AG04450 (cell line): ENCODE data around the gene SH3PXD2A. TPM values are rescaled to one million over a fixed set of nuclear protein-coding genes. Genes with fewer than 3 reads are reported as not detected.

Experiments used
- CTCF ChIA-PET: fragments of 300-600, 350-600 bp; formaldehyde crosslinking; extraction: SDS; loops from one replicate; lab custom pipeline; 2022; ENCODE audit warnings: antibody characterized with exemption, inconsistent platforms; lab: Charles Lee
- POLR2A ChIA-PET: fragments of 350-600 bp; formaldehyde crosslinking; extraction: SDS; loops from one replicate; lab custom pipeline; 2021; ENCODE audit warnings: antibody characterized with exemption, inconsistent platforms; lab: Yijun Ruan, JAX
- DNase-seq: peaks from one replicate; pipeline ENCODE4 v3.0.0-alpha.2; 2011; ENCODE audit warnings: low read depth, low spot score
- H3K27ac ChIP-seq: one replicate; pipeline ENCODE4 v1.5.1; 2012; ENCODE audit warnings: low read depth, low read length, control low read depth
- H3K27me3 ChIP-seq: one replicate; pipeline ENCODE4 v1.6.0; 2012; ENCODE audit warnings: low read length; ENCODE audit not compliant: control insufficient read depth, insufficient read depth
- H3K4me3 ChIP-seq: 2 replicates; pipeline ENCODE4 v1.5.1; 2011; ENCODE audit warnings: mild to moderate bottlenecking, low read depth, low read length, control low read depth
- H3K9me3 ChIP-seq: 2 replicates; pipeline ENCODE4 v1.5.1; 2012; ENCODE audit warnings: low read length; ENCODE audit not compliant: control insufficient read depth, insufficient read depth
- CTCF ChIP-seq: IDR thresholded peaks from 2 replicates; pipeline ENCODE4 v1.5.1; 2011; ENCODE audit warnings: low read depth, low read length, control low read depth, inconsistent platforms
- polyA plus RNA-seq: library from polyadenylated mRNA; depleted of rRNA; stranded (reverse); fragments of >200 nt; gene quantifications from 2 replicates; pipeline ENCODE4 v1.2.3, GENCODE V29; 2011

SH3PXD2A gene
- polyA plus RNA-seq, 1 experiment, result 22.9 TPM

GRCh38 chr10:103872137-103872931 lies 17.0 kb upstream of the SH3PXD2A start:
- POLR2A ChIA-PET, result no interaction called here
- no peak overlapping the region for H3K4me3 ChIP-seq
- H3K27ac ChIP-seq, result no peak overlapping the region
- TF ChIP-seq CTCF, result no peak
- CTCF ChIA-PET, result interaction anchor here (0.9 to 1.5 kb wide), 2 partner anchors 13 to 158 kb away, joined by 3 to 4 read pairs; no protein-coding TSS in a partner anchor
- no peaks in the 10 kb centered on the region for H3K9me3 ChIP-seq
- H3K27me3 ChIP-seq, result no peaks in the 10 kb centered on the region
- no peak for DNase-seq

- H3K9me3 ChIP-seq, result no peaks in the 10 kb centered on the region; the same call in 1 of the 2 replicates
- H3K27ac ChIP-seq, result no peak overlapping the region
- CTCF ChIA-PET, result interaction anchor here (0.7 to 3.7 kb wide), 4 partner anchors 14 to 161 kb away, joined by 3 to 7 read pairs (median 4); no protein-coding TSS in a partner anchor
- no peak overlapping the region for H3K4me3 ChIP-seq
- DNase-seq, result no peak
- TF ChIP-seq CTCF, result no peak
- no peaks in the 10 kb centered on the region for H3K27me3 ChIP-seq
- POLR2A ChIA-PET, result no interaction called here
These were observed 15.6 kb upstream of the SH3PXD2A start for GRCh38 chr10:103871006-103871405.

- ChIA-PET CTCF (interaction anchor here (1.5 to 3.7 kb wide), 3 partner anchors 14 to 158 kb away, joined by 3 to 7 read pairs (median 4); no protein-coding TSS in a partner anchor), POLR2A (no interaction called here)
- TF ChIP-seq CTCF, result peak; percentile 23
- Histone ChIP-seq H3K27ac (no peak overlapping the region), H3K9me3 (peaks cover 2% of the 10 kb centered on the region), H3K27me3 (no peaks in the 10 kb centered on the region), H3K4me3 (no peak overlapping the region)
- no peak for DNase-seq
These were observed 15.1 kb upstream of the SH3PXD2A start for GRCh38 chr10:103870516-103870915.

GRCh38 chr10:103869336-103869735 lies 14.0 kb upstream of the SH3PXD2A start:
- H3K4me3 ChIP-seq, result no peak overlapping the region
- H3K27ac ChIP-seq, result no peak overlapping the region
- ChIA-PET POLR2A (no interaction called here), CTCF (interaction anchor here (1.6 to 3.7 kb wide), 3 partner anchors 15 to 157 kb away, joined by 3 to 8 read pairs (median 7); no protein-coding TSS in a partner anchor)
- no peak for DNase-seq
- H3K9me3 ChIP-seq, result peaks cover 8% of the 10 kb centered on the region
- no peak for TF ChIP-seq CTCF
- H3K27me3 ChIP-seq, result no peaks in the 10 kb centered on the region

- no peak for DNase-seq
- Histone ChIP-seq H3K27me3 (no peaks in the 10 kb centered on the region), H3K9me3 (peaks cover 8% of the 10 kb centered on the region), H3K4me3 (no peak overlapping the region), H3K27ac (no peak overlapping the region)
- no peak for TF ChIP-seq CTCF
- CTCF ChIA-PET, result interaction anchor here (0.6 to 3.7 kb wide), 4 partner anchors 16 to 183 kb away, joined by 3 to 8 read pairs (median 7); no protein-coding TSS in a partner anchor
- POLR2A ChIA-PET, result interaction anchor here (0.5 kb wide), 1 partner anchor 75 kb away, joined by 4 read pairs; no protein-coding TSS in a partner anchor
These were observed 12.8 kb upstream of the SH3PXD2A start for GRCh38 chr10:103868200-103868599.
